ENCODE measurements around the gene UBA1. TPM values are rescaled to one million over a fixed set of nuclear protein-coding genes. Genes with fewer than 3 reads are reported as not detected.

Gene UBA1
- total RNA-seq, 4 donors from 2014 or later = 114 to 203 (median 146) TPM

DNA sequence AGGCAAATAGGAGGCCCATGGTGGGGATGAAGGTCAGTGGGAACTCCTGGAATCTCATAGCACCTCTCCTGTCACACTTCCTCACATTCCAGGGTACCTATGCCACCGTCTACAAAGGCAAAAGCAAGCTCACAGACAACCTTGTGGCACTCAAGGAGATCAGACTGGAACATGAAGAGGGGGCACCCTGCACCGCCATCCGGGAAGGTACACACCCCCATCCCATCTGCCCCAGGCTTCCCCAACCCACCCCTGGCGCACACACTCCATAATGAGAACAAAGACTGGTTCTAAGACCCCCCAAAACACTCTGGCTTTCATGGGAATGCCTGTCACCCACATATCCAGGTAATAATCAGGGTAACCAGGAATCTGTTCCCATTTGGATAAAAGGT, 31.3 kb downstream of the UBA1 start:
- Histone ChIP-seq H3K4me1 (no peaks in the 10 kb centered on the region), H3K4me3 (no peak overlapping the region), H3K9me3 (no peaks in the 10 kb centered on the region), H3K36me3 (peaks cover 0 to 53% (median 0%) of the 10 kb centered on the region in 3 donors), H3K27me3 (no peaks in the 10 kb centered on the region), H3K27ac (no peak overlapping the region)
- TF ChIP-seq, protein P1, sequence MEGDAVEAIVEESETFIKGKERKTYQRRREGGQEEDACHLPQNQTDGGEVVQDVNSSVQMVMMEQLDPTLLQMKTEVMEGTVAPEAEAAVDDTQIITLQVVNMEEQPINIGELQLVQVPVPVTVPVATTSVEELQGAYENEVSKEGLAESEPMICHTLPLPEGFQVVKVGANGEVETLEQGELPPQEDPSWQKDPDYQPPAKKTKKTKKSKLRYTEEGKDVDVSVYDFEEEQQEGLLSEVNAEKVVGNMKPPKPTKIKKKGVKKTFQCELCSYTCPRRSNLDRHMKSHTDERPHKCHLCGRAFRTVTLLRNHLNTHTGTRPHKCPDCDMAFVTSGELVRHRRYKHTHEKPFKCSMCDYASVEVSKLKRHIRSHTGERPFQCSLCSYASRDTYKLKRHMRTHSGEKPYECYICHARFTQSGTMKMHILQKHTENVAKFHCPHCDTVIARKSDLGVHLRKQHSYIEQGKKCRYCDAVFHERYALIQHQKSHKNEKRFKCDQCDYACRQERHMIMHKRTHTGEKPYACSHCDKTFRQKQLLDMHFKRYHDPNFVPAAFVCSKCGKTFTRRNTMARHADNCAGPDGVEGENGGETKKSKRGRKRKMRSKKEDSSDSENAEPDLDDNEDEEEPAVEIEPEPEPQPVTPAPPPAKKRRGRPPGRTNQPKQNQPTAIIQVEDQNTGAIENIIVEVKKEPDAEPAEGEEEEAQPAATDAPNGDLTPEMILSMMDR (IDR thresholded peaks at IDR 0.05) = no peak
- no peak for TF ChIP-seq POLR2A (IDR thresholded peaks at IDR 0.05)
- no peak for DNase-seq

DNA sequence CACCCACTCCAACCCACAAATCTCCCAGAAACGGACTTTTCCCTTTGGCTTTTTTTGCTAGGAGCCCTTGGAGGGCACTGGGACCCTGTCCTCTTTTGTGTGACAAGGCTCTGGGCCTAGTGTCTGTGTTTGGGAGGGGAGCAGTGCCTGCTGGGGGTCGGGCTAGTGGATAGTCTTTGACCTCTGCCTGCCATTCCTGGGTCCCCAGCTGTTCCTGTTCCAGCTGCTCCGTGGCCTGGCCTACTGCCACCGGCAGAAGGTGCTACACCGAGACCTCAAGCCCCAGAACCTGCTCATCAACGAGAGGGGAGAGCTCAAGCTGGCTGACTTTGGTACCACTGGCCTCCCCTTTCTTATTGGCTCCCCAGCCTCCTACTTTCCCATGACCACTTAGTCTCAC, 32.4 kb downstream of the UBA1 start:
- no peaks in the 10 kb centered on the region for H3K27me3 ChIP-seq
- no peaks in the 10 kb centered on the region for H3K4me1 ChIP-seq
- TF ChIP-seq POLR2A (IDR thresholded peaks at IDR 0.05) = no peak
- TF ChIP-seq, protein P1 (IDR thresholded peaks at IDR 0.05) = no peak
- peaks cover 0 to 53% (median 0%) of the 10 kb centered on the region in 3 donors for H3K36me3 ChIP-seq
- no peak overlapping the region for H3K27ac ChIP-seq
- H3K4me3 ChIP-seq = no peak overlapping the region
- DNase-seq = no peak
- no peaks in the 10 kb centered on the region for H3K9me3 ChIP-seq

DNA sequence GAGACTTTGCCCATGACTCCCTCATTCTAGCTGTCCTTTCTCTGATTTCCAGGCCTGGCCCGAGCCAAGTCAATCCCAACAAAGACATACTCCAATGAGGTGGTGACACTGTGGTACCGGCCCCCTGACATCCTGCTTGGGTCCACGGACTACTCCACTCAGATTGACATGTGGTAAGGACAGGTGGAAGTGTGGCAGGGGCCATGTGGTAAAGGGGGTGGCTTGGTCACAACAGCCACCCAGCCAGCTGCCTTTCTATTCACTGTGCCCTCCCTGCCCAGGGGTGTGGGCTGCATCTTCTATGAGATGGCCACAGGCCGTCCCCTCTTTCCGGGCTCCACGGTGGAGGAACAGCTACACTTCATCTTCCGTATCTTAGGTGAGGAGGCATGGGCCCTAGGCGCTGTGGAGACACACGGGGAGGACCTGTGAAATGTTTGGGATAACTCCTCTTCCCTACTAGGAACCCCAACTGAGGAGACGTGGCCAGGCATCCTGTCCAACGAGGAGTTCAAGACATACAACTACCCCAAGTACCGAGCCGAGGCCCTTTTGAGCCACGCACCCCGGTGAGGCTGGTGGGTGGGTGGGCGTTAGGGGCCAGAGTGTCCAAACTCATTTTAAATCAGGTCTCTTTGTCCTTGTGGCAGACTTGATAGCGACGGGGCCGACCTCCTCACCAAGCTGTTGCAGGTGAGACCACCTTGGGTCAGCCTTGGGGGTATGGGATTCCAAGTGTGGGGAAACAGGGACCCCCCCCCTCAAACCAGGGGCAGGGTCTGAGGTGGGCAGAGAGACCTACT, 33.1 kb downstream of the UBA1 start:
- DNase-seq = no peak
- Histone ChIP-seq H3K4me1 (no peaks in the 10 kb centered on the region), H3K4me3 (no peak overlapping the region), H3K27ac (no peak overlapping the region), H3K36me3 (peaks cover 0 to 53% (median 0%) of the 10 kb centered on the region in 3 donors), H3K27me3 (no peaks in the 10 kb centered on the region), H3K9me3 (no peaks in the 10 kb centered on the region)
- TF ChIP-seq, protein P1 (IDR thresholded peaks at IDR 0.05) = no peak

DNA sequence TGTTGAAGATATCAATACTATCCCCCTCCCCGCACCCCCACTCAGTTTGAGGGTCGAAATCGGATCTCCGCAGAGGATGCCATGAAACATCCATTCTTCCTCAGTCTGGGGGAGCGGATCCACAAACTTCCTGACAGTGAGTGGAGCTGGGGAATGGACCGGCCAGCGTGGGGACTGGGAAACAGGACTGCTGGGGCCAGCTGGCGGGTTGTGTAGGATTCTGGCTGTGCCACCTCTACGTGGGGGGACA, 33.6 kb downstream of the UBA1 start:
- Histone ChIP-seq H3K9me3 (no peaks in the 10 kb centered on the region), H3K27me3 (no peaks in the 10 kb centered on the region), H3K4me1 (no peaks in the 10 kb centered on the region), H3K4me3 (no peak overlapping the region), H3K27ac (no peak overlapping the region), H3K36me3 (peaks cover 0 to 53% (median 0%) of the 10 kb centered on the region in 3 donors)
- peak in 1 of 3 donors; percentile 37 for DNase-seq
- TF ChIP-seq POLR2A (IDR thresholded peaks at IDR 0.05) = no peak
- TF ChIP-seq, protein P1 (IDR thresholded peaks at IDR 0.05) = no peak

DNA sequence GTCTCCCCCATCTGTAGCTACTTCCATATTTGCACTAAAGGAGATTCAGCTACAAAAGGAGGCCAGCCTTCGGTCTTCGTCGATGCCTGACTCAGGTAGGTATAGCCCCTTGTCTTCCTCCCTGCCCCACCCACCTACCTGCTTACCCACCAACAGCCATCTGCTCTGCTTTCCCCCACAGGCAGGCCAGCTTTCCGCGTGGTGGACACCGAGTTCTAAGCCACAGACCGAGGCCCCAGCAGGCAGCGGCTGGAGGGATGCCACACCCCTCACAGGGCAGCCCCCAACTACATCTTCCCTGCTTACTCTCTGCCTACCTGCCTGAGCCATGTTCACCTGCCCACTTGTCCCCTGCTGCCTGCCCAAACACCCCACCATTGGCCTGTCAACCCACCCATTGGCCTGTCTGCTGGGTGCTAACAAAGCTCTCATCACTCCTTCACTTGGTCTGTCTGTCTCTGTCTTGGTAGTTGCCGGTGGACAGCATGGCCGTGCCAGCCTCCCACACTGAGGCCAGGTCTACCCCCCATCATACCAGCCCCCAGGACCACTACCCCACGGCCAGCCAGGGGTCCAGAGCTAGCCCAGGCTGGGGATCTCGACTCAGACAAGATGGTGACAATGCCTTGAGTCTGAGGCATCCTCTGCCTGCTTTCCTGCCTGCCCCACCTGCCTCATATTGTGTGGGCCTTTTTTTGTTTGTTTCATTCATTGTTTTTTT, 35.1 kb downstream of the UBA1 start:
- no peak for TF ChIP-seq POLR2A (IDR thresholded peaks at IDR 0.05)
- TF ChIP-seq, protein P1 (IDR thresholded peaks at IDR 0.05) = no peak
- H3K9me3 ChIP-seq = no peaks in the 10 kb centered on the region
- H3K27me3 ChIP-seq = no peaks in the 10 kb centered on the region
- no peak overlapping the region for H3K27ac ChIP-seq
- peaks cover 0 to 48% (median 0%) of the 10 kb centered on the region in 3 donors for H3K36me3 ChIP-seq
- H3K4me3 ChIP-seq = no peak overlapping the region
- H3K4me1 ChIP-seq = no peaks in the 10 kb centered on the region
- DNase-seq = peak in 1 of 3 donors; percentile 42
